ENCODE data around the gene AKAP8L. TPM values are rescaled to one million over a fixed set of nuclear protein-coding genes. Genes with fewer than 3 reads are reported as not detected.

The AKAP8L gene
- total and polyA plus RNA-seq, 2 experiments from 2014 or later, result 21.5 to 38.3 TPM

DNA sequence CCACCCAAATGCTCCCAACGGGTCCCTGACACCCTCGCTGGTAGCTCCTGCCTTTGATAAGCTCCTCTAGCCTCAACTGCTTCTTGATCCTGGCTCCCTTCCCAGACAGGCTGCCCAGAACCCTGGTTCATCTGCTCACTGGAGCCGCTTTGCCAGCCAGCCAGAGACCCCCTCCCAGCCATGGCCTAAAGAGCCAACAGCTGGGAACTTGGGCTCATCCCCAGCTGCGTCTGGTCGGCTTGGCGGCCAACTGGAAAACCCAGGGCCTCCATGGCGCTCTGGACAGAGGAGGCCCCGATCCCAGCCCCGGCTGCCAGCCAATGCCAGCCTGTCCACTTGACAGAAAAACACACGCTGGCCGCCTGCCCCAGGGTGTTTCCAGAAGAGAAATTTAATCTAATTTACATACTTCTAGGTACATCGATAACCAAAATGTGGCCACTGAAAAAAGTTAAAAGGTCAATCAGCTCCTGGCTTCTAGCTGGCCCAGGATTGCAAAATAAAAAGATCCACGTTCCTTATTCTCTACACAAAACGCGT is 3.0 kb upstream of the AKAP8L start:
- in situ Hi-C loops (cut with MboI), result no loop called here
- no peak overlapping the region for H3K4me3 ChIP-seq
- TF ChIP-seq EZH2 (IDR thresholded peaks at IDR 0.05; ENCODE audit: insufficient read depth, poor library complexity, severe bottlenecking) (no peak), EZH2phosphoT487 (IDR thresholded peaks at IDR 0.05; ENCODE audit: insufficient read depth, low read depth) (no peak)
- H3K9ac ChIP-seq, result no peak overlapping the region
- H3K27me3 ChIP-seq (replicated peaks; ENCODE audit: insufficient read depth), result no peaks in the 10 kb centered on the region
- H3K9me3 ChIP-seq (ENCODE audit: low read depth), result no peaks in the 10 kb centered on the region
- no peaks in the 10 kb centered on the region for H3K9me2 ChIP-seq (ENCODE audit: insufficient read depth)
- no peak for DNase-seq
- peaks cover 22% of the 10 kb centered on the region for H3K36me3 ChIP-seq (ENCODE audit: low read depth)
- WGBS, 2 experiments (ENCODE audit: low coverage in 1 of 2, low lambda C conversion rate in 2 of 2, missing lambda C conversion rate in 2 of 2), result 66 to 67% methylated on average over 14 to 15 of the region's 15 CpGs
- H3K27ac ChIP-seq, result no peak overlapping the region
- peaks cover 27% of the 10 kb centered on the region for H3K79me2 ChIP-seq (ENCODE audit: insufficient read depth)
- peaks cover 21% of the 10 kb centered on the region for H3F3A ChIP-seq (ENCODE audit: insufficient read depth)
- no peak overlapping the region for H2AFZ ChIP-seq
- H3K4me2 ChIP-seq (ENCODE audit: unreplicated experiment), result no peak overlapping the region
- H3K4me1 ChIP-seq (ENCODE audit: insufficient read depth), result peaks cover 17% of the 10 kb centered on the region
- no peaks in the 10 kb centered on the region for H4K20me1 ChIP-seq (ENCODE audit: insufficient read depth)

DNA sequence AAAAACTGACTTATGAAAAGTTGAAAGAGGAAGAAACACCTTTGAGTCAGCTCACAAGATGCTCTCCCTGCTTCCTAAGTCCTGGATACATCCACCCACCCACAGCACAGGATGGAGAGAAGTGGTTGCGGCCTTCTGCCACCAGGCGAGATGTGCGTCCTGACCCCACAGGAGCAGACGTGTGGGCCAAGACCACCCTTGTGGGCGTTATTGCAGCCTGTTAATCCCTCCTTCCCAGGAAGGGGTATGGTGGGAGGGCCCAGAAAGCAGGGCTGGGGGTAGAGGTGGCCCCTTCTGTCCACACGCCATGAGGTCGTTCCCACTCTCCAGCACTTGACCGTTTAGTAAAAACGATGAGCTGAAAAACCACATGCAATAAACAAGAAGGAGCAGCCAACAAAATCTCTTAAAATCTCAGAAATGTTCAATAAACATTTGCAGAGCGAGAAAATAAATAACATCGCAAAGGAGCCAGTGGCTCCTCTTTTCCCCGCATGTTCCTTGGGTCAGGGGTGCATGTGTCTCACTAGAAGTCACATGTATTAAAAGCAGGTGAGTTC is 2.4 kb upstream of the AKAP8L start:
- Histone ChIP-seq H3K27me3 (replicated peaks; ENCODE audit: insufficient read depth) (no peaks in the 10 kb centered on the region), H3K9me3 (ENCODE audit: low read depth) (no peaks in the 10 kb centered on the region), H3K4me1 (ENCODE audit: insufficient read depth) (peaks cover 20% of the 10 kb centered on the region), H4K20me1 (ENCODE audit: insufficient read depth) (no peaks in the 10 kb centered on the region), H3K9ac (no peak overlapping the region), H3K4me2 (ENCODE audit: unreplicated experiment) (no peak overlapping the region), H2AFZ (no peak overlapping the region), H3K4me3 (no peak overlapping the region), H3K9me2 (ENCODE audit: insufficient read depth) (no peaks in the 10 kb centered on the region), H3K79me2 (ENCODE audit: insufficient read depth) (peaks cover 28% of the 10 kb centered on the region), H3K27ac (no peak overlapping the region), H3K36me3 (ENCODE audit: low read depth) (peaks cover 18% of the 10 kb centered on the region), H3F3A (ENCODE audit: insufficient read depth) (peaks cover 21% of the 10 kb centered on the region)
- in situ Hi-C loops (cut with MboI), result no loop called here
- DNase-seq, result no peak
- TF ChIP-seq EZH2phosphoT487 (IDR thresholded peaks at IDR 0.05; ENCODE audit: insufficient read depth, low read depth) (no peak), EZH2 (IDR thresholded peaks at IDR 0.05; ENCODE audit: insufficient read depth, poor library complexity, severe bottlenecking) (no peak)
- 60 to 61% methylated on average over 12 of the region's 12 CpGs for WGBS, 2 experiments (ENCODE audit: low coverage in 1 of 2, low lambda C conversion rate in 2 of 2, missing lambda C conversion rate in 2 of 2)

DNA sequence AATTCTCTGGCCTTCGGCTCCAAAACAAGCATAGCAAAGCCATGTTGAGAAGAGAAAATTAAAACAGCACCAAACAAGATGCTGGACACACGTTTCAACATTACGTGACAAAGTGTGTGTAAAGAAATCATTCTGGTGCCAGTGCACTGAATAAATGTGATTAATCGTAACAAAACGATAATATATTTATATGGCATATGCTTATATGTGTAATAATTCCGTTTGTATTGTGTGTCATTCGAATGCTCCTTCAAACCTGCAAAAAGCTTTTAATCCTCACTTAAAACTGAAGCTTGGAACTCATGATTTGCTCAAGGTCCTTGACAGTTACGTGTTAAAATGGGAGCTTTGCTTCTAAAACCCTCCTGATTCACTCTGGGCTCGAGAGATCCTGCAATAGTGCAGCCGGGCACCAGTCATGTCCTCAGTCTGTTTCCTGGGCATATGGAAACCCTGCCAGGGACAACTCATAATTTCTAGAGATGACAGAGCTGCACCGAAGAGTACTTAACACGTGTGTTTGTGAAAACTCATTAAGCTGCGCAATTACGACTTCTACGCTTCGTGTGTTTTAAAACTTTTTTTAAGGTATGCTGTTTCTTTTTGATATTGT is 731 bp upstream of the AKAP8L start:
- TF ChIP-seq EZH2 (IDR thresholded peaks at IDR 0.05; ENCODE audit: insufficient read depth, poor library complexity, severe bottlenecking) (no peak), EZH2phosphoT487 (IDR thresholded peaks at IDR 0.05; ENCODE audit: insufficient read depth, low read depth) (no peak)
- Histone ChIP-seq H3K79me2 (ENCODE audit: insufficient read depth) (peaks cover 42% of the 10 kb centered on the region), H3K27ac (peak overlapping the region; percentile 81), H3K9me2 (ENCODE audit: insufficient read depth) (no peaks in the 10 kb centered on the region), H3F3A (ENCODE audit: insufficient read depth) (peaks cover 21% of the 10 kb centered on the region), H3K9me3 (ENCODE audit: low read depth) (no peaks in the 10 kb centered on the region), H4K20me1 (ENCODE audit: insufficient read depth) (0 out of 2 replicates have a peak, but pooled peaks cover 3% of the 10 kb centered on the region), H3K9ac (peak overlapping the region; percentile 94), H3K4me3 (peak overlapping the region; percentile 98), H3K4me2 (ENCODE audit: unreplicated experiment) (peak overlapping the region; percentile 99), H2AFZ (peak overlapping the region; percentile 78), H3K27me3 (replicated peaks; ENCODE audit: insufficient read depth) (no peaks in the 10 kb centered on the region), H3K36me3 (ENCODE audit: low read depth) (peaks cover 18% of the 10 kb centered on the region), H3K4me1 (ENCODE audit: insufficient read depth) (peaks cover 20% of the 10 kb centered on the region)
- 3 to 5% methylated on average over 16 of the region's 16 CpGs for WGBS, 2 experiments (ENCODE audit: low coverage in 1 of 2, low lambda C conversion rate in 2 of 2, missing lambda C conversion rate in 2 of 2)
- in situ Hi-C loops (cut with MboI), result no loop called here
- DNase-seq, result peak; percentile 90

DNA sequence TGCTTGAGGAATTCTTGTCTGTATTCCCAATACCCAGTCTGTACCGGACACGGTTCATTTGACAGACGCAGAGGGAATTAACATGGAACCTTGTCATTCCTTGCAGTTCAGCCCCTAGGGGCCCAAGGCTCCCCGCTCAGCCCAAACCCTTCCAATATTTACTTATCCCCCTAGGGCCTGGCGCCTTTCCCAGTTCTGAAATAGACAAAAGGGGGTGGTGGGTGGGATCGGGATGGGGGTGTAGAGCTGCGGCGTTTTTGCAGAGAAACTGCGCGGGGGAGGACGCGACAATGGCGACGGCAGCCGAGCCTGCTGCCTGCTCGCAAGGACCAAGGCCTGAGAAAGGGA is 583 bp downstream of the AKAP8L start:
- peak; percentile 55 for DNase-seq
- 1% methylated on average over 16 of the region's 16 CpGs for WGBS, 2 experiments (ENCODE audit: low coverage in 1 of 2, low lambda C conversion rate in 2 of 2, missing lambda C conversion rate in 2 of 2)
- peaks cover 20% of the 10 kb centered on the region for H3K4me1 ChIP-seq (ENCODE audit: insufficient read depth)
- in situ Hi-C loops (cut with MboI), result no loop called here
- H3K27me3 ChIP-seq (replicated peaks; ENCODE audit: insufficient read depth), result no peaks in the 10 kb centered on the region
- H3K4me2 ChIP-seq (ENCODE audit: unreplicated experiment), result peak overlapping the region; percentile 91
- H4K20me1 ChIP-seq (ENCODE audit: insufficient read depth), result 0 out of 2 replicates have a peak, but pooled peaks cover 3% of the 10 kb centered on the region
- peaks cover 21% of the 10 kb centered on the region for H3F3A ChIP-seq (ENCODE audit: insufficient read depth)
- H3K4me3 ChIP-seq, result peak overlapping the region; percentile 98
- H3K9me2 ChIP-seq (ENCODE audit: insufficient read depth), result no peaks in the 10 kb centered on the region
- H3K36me3 ChIP-seq (ENCODE audit: low read depth), result peaks cover 7% of the 10 kb centered on the region
- peak overlapping the region; percentile 94 for H3K9ac ChIP-seq
- no peak for TF ChIP-seq EZH2 (IDR thresholded peaks at IDR 0.05; ENCODE audit: insufficient read depth, poor library complexity, severe bottlenecking)
- no peak for TF ChIP-seq EZH2phosphoT487 (IDR thresholded peaks at IDR 0.05; ENCODE audit: insufficient read depth, low read depth)
- H3K79me2 ChIP-seq (ENCODE audit: insufficient read depth), result peaks cover 55% of the 10 kb centered on the region
- peak overlapping the region; percentile 85 for H3K27ac ChIP-seq
- H2AFZ ChIP-seq, result peak overlapping the region; percentile 64
- no peaks in the 10 kb centered on the region for H3K9me3 ChIP-seq (ENCODE audit: low read depth)
